GM12891 (cell line): ENCODE results near the gene TET3.

ENCODE experiments used
- PAX5 ChIP-seq: IDR thresholded peaks from 2 replicates; pipeline ENCODE4 v1.6.1; 2011; ENCODE audit warnings: low read length, moderate library complexity, mild to moderate bottlenecking; ENCODE audit not compliant: insufficient read depth, severe bottlenecking
- POLR2A ChIP-seq: IDR thresholded peaks from 2 replicates; pipeline ENCODE4 v1.6.1; 2011; ENCODE audit warnings: low read depth, low read length, control low read depth
- POLR2AphosphoS5 ChIP-seq: IDR thresholded peaks from 2 replicates; pipeline ENCODE4 v1.6.1; 2011; ENCODE audit warnings: low read depth, low read length, control low read depth
- POU2F2 ChIP-seq: IDR thresholded peaks from 2 replicates; pipeline ENCODE4 v1.6.1; 2011; ENCODE audit warnings: low read depth, mild to moderate bottlenecking, control low read depth, low read length, moderate library complexity
- SPI1 ChIP-seq: IDR thresholded peaks from 2 replicates; pipeline ENCODE4 v1.6.1; 2011; ENCODE audit warnings: low read depth, low read length, control low read depth
- TAF1 ChIP-seq: IDR thresholded peaks from 2 replicates; pipeline ENCODE4 v1.6.1; 2011; ENCODE audit warnings: low read depth, low read length, control low read depth

DNA sequence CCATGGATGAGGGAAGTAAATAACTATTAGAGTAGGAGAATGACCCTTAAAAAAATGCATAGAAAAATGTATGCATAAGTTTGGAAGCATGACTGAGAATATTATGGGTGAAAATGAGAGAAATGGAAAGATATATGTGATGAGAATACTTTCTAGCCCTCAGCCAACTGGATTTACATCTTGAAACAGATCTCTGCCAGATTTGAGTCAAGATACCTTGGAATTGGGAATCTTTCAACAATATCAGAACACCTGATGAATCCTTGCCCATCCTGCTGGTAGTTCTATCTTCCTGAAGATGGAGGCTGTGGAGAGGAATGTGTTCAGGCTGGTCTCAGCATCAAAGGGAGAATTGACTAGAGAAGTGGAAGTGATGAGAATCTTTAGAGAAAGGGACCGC lies 5.8 kb downstream of the TET3 start:
- TF ChIP-seq POLR2A (no peak), PAX5 (no peak), SPI1 (no peak), POLR2AphosphoS5 (no peak), TAF1 (no peak), POU2F2 (no peak)
